Measurements from ENCODE around the gene TMED7. TPM values are rescaled to one million over a fixed set of nuclear protein-coding genes. Genes with fewer than 3 reads are reported as not detected.

Gene TMED7
- total RNA-seq, 1 donor from 2014 or later, result 74.1 TPM

DNA sequence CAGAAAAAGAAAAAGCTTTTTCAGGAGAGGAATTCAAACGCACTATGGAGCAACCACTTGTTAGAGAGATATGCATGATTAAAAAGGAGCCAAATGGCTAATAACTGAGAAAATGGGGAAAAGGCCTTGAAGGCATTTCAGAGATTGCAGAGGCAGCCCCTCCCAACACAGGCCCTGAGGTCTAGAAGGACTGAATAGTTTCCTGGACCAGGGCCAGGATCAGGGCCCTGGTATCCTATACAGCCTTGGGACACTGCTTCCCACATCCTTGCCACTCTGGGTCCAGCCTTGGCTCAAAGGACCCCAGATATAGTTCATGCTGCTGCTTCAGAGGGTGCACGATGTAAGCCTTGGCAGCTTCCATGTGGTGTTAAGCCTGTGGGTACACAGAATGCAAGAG, 60.6 kb downstream of the TMED7 start:
- no peak overlapping the region for H3K4me3 ChIP-seq (ENCODE audit: low read depth, low read length)
- no peak for DNase-seq (ENCODE audit: low read depth)
- TF ChIP-seq, protein P1, sequence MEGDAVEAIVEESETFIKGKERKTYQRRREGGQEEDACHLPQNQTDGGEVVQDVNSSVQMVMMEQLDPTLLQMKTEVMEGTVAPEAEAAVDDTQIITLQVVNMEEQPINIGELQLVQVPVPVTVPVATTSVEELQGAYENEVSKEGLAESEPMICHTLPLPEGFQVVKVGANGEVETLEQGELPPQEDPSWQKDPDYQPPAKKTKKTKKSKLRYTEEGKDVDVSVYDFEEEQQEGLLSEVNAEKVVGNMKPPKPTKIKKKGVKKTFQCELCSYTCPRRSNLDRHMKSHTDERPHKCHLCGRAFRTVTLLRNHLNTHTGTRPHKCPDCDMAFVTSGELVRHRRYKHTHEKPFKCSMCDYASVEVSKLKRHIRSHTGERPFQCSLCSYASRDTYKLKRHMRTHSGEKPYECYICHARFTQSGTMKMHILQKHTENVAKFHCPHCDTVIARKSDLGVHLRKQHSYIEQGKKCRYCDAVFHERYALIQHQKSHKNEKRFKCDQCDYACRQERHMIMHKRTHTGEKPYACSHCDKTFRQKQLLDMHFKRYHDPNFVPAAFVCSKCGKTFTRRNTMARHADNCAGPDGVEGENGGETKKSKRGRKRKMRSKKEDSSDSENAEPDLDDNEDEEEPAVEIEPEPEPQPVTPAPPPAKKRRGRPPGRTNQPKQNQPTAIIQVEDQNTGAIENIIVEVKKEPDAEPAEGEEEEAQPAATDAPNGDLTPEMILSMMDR (conservative IDR thresholded peaks at IDR 0.05; ENCODE audit: low read depth, low read length), result no peak

Other genes starting within 250 kb of the TMED7 start
- 11.0 and 14.4 TPM in 2 replicates for gene FEM1C, start 81.3 kb downstream of the TMED7 start, total RNA-seq
- 1.2 and 1.7 TPM in 2 replicates for gene TICAM2, start 23.6 kb downstream of the TMED7 start, total RNA-seq
- 1.7 and 2.1 TPM in 2 replicates for gene CDO1, start 190.6 kb upstream of the TMED7 start, total RNA-seq
- gene ATG12, start 215.5 kb upstream of the TMED7 start, total RNA-seq, result 20.6 and 26.5 TPM in 2 replicates
- 73.2 and 144 TPM in 2 replicates for gene AP3S1, start 215.9 kb upstream of the TMED7 start, total RNA-seq

All from epithelial cell of proximal tubule (primary cell).